HEK293 (cell line): ENCODE data around the gene NAPSA.

Source experiments
- CTCF ChIA-PET: fragments of 350-600 bp; formaldehyde crosslinking; extraction: SDS; loops from one replicate; lab custom pipeline; 2021; ENCODE audit warnings: antibody characterized with exemption; lab: Yijun Ruan, JAX
- POLR2A ChIA-PET: fragments of 300-600 bp; formaldehyde crosslinking; extraction: SDS; loops from one replicate; lab custom pipeline; 2020; ENCODE audit warnings: antibody characterized with exemption, inconsistent platforms; lab: Yijun Ruan, JAX
- H3K27ac ChIP-seq: fragments of 200-500 bp; sonication (Bioruptor generic); 2 replicates; pipeline ENCODE4 v1.5.1; 2014; ENCODE audit warnings: low read depth, low read length, control low read depth, inconsistent platforms; ENCODE audit errors: extremely low read depth
- H3K36me3 ChIP-seq, 2 experiments: fragments of 200-500 bp in 1 of 2; sonication (Bioruptor generic) in 1 of 2; 1 replicate in 1 of 2; 2 replicates in 1 of 2; pipeline ENCODE4 v1.5.1; 2014 to 2017; ENCODE audit warnings: inconsistent platforms in 2 of 2, low read length in 2 of 2; ENCODE audit not compliant: control insufficient read depth in 2 of 2, insufficient read depth in 1 of 2
- H3K4me1 ChIP-seq: fragments of 200-500 bp; sonication (Bioruptor generic); 2 replicates; pipeline ENCODE4 v1.5.1; 2014; ENCODE audit warnings: mild to moderate bottlenecking, low read length, inconsistent platforms; ENCODE audit not compliant: control insufficient read depth, insufficient read depth
- H3K4me3 ChIP-seq: 2 replicates; pipeline ENCODE4 v1.5.1; 2011; ENCODE audit warnings: low read depth, mild to moderate bottlenecking, control low read depth, low read length, moderate library complexity
- H3K9me3 ChIP-seq: fragments of 200-500 bp; sonication (Bioruptor generic); 2 replicates; pipeline ENCODE4 v1.5.1; 2014; ENCODE audit warnings: low read depth, low read length, inconsistent platforms; ENCODE audit not compliant: control insufficient read depth, insufficient read depth
- GLIS1 ChIP-seq: fragments of 450-650 bp; formaldehyde crosslinking; IDR thresholded peaks from 2 replicates; pipeline ENCODE4 v1.5.1; 2016; ENCODE audit warnings: missing biosample characterization, missing genetic modification characterization
- HOXD13 ChIP-seq: sonication (generic); formaldehyde crosslinking; IDR thresholded peaks from 2 replicates; pipeline ENCODE4 v1.8.0; 2022; ENCODE audit warnings: missing genetic modification reagents, borderline replicate concordance
- ZBTB7A ChIP-seq: fragments of 450-650 bp; formaldehyde crosslinking; IDR thresholded peaks from 2 replicates; pipeline ENCODE4 v1.5.1; 2016; ENCODE audit warnings: low read depth, missing biosample characterization, missing genetic modification characterization
- ZNF112 ChIP-seq: fragments of 450-650 bp; formaldehyde crosslinking; IDR thresholded peaks from 2 replicates; pipeline ENCODE4 v1.5.0; 2017; ENCODE audit warnings: missing biosample characterization, missing genetic modification characterization
- ZNF114 ChIP-seq: fragments of 450-650 bp; formaldehyde crosslinking; IDR thresholded peaks from 2 replicates; pipeline ENCODE4 v1.5.0; 2017; ENCODE audit warnings: missing biosample characterization, missing genetic modification characterization
- ZNF132 ChIP-seq: fragments of 450-650 bp; formaldehyde crosslinking; IDR thresholded peaks from 2 replicates; pipeline ENCODE4 v1.5.1; 2017; ENCODE audit warnings: missing biosample characterization, missing genetic modification characterization, borderline replicate concordance
- ZNF335 ChIP-seq: fragments of 450-650 bp; formaldehyde crosslinking; conservative IDR thresholded peaks from 2 replicates; pipeline ENCODE4 v1.5.1; 2016; ENCODE audit warnings: missing biosample characterization, missing genetic modification characterization
- ZNF426 ChIP-seq: fragments of 450-650 bp; formaldehyde crosslinking; IDR thresholded peaks from 2 replicates; pipeline ENCODE4 v1.5.1; 2017; ENCODE audit warnings: missing biosample characterization, missing genetic modification characterization, mild to moderate bottlenecking, inconsistent platforms, moderate library complexity
- ZNF529 ChIP-seq: fragments of 450-650 bp; formaldehyde crosslinking; IDR thresholded peaks from 2 replicates; pipeline ENCODE4 v1.5.1; 2017; ENCODE audit warnings: missing genetic modification characterization, missing biosample characterization; ENCODE audit not compliant: insufficient replicate concordance
- ZNF596 ChIP-seq: fragments of 450-650 bp; IDR thresholded peaks from 2 replicates; pipeline ENCODE4 v1.5.0; 2018; ENCODE audit warnings: missing biosample characterization, mild to moderate bottlenecking, missing genetic modification characterization, moderate library complexity
- ZNF600 ChIP-seq: fragments of 450-650 bp; formaldehyde crosslinking; IDR thresholded peaks from 2 replicates; pipeline ENCODE4 v1.5.1; 2016; ENCODE audit warnings: missing biosample characterization, missing genetic modification characterization
- ZNF621 ChIP-seq: fragments of 450-650 bp; formaldehyde crosslinking; IDR thresholded peaks from 2 replicates; pipeline ENCODE4 v1.5.1; 2017; ENCODE audit warnings: missing biosample characterization, missing genetic modification characterization
- ZNF626 ChIP-seq: fragments of 450-650 bp; sonication (Bioruptor Pico); formaldehyde crosslinking; IDR thresholded peaks from 2 replicates; pipeline ENCODE4 v1.5.1; 2018; ENCODE audit warnings: missing biosample characterization, missing genetic modification characterization, inconsistent platforms
- ZNF654 ChIP-seq: fragments of 450-650 bp; formaldehyde crosslinking; IDR thresholded peaks from 2 replicates; pipeline ENCODE4 v1.5.1; 2016; ENCODE audit warnings: low read depth, missing biosample characterization, missing genetic modification characterization
- ZNF701 ChIP-seq: fragments of 450-650 bp; formaldehyde crosslinking; IDR thresholded peaks from 2 replicates; pipeline ENCODE4 v1.5.1; 2016; ENCODE audit warnings: missing biosample characterization, missing genetic modification characterization
- ZNF707 ChIP-seq: fragments of 450-650 bp; formaldehyde crosslinking; IDR thresholded peaks from 2 replicates; pipeline ENCODE4 v1.5.1; 2016; ENCODE audit warnings: missing biosample characterization, missing genetic modification characterization
- ZNF747 ChIP-seq: fragments of 450-650 bp; formaldehyde crosslinking; IDR thresholded peaks from 2 replicates; pipeline ENCODE4 v1.5.1; 2016; ENCODE audit warnings: missing biosample characterization, missing genetic modification characterization
- ZNF768 ChIP-seq: fragments of 450-650 bp; formaldehyde crosslinking; IDR thresholded peaks from 2 replicates; pipeline ENCODE4 v1.5.1; 2018; ENCODE audit warnings: missing biosample characterization, mild to moderate bottlenecking, missing genetic modification characterization
- ZXDB ChIP-seq: fragments of 450-650 bp; formaldehyde crosslinking; IDR thresholded peaks from 2 replicates; pipeline ENCODE4 v1.5.1; 2016; ENCODE audit warnings: missing biosample characterization, missing genetic modification characterization
- TF ChIP-seq, protein P1 (sequence below): fragments of 450-650 bp; formaldehyde crosslinking; conservative IDR thresholded peaks from 2 replicates; pipeline ENCODE4 v1.5.1; 2016; ENCODE audit warnings: low read depth, missing biosample characterization, missing genetic modification characterization
- TF ChIP-seq, protein P2 (sequence below): fragments of 450-650 bp; formaldehyde crosslinking; IDR thresholded peaks from 2 replicates; pipeline ENCODE4 v1.5.1; 2016; ENCODE audit warnings: missing biosample characterization, missing genetic modification characterization
- TF ChIP-seq, protein P3 (sequence below): fragments of 450-650 bp; formaldehyde crosslinking; IDR thresholded peaks from 2 replicates; pipeline ENCODE4 v1.5.1; 2016; ENCODE audit warnings: missing biosample characterization, missing genetic modification characterization, borderline replicate concordance
- TF ChIP-seq, protein P4 (sequence below): fragments of 450-650 bp; formaldehyde crosslinking; IDR thresholded peaks from 2 replicates; pipeline ENCODE4 v1.5.1; 2016; ENCODE audit warnings: missing biosample characterization, missing genetic modification characterization
- TF ChIP-seq, protein P5 (sequence below): fragments of 450-650 bp; formaldehyde crosslinking; IDR thresholded peaks from 2 replicates; pipeline ENCODE4 v1.5.1; 2016; ENCODE audit warnings: missing biosample characterization, missing genetic modification characterization

Gene NAPSA

DNA sequence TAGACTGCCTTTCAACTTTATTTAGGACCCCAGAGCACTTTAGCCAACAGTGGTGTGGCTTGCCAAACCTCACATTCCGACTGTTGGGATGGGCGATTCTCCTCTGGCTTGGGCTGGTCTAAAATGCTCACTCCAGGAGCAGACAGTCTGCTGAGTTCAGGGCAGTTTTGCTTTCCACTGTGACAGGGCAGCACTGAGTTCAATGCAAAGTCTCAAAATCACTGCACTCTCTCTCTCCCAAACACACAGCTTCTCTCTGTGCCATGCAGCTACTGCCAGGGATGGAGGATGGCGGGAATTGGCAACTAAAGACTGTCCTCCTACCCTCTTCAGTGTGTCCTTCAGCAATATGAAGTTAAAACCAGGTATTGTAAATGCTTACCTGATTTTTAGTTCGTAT lies 13.2 kb downstream of the NAPSA start:
- POLR2A ChIA-PET, result no interaction called here
- Histone ChIP-seq H3K36me3 (no peaks in the 10 kb centered on the region), H3K9me3 (no peaks in the 10 kb centered on the region), H3K4me1 (no peaks in the 10 kb centered on the region), H3K27ac (no peak overlapping the region), H3K4me3 (no peak overlapping the region)
- CTCF ChIA-PET, result interaction anchor here (0.6 to 1.2 kb wide), 5 partner anchors 11 to 451 kb away, joined by 3 to 7 read pairs (median 4); no protein-coding TSS in a partner anchor
- TF ChIP-seq GLIS1 (tag by site-specific recombination) (no peak), ZNF707 (tag by site-specific recombination) (no peak), ZNF768 (tag by site-specific recombination) (no peak), ZNF701 (tag by site-specific recombination) (no peak), ZNF654 (tag by site-specific recombination) (no peak), ZNF596 (no peak), ZNF335 (no peak), ZNF600 (tag by site-specific recombination) (no peak), ZNF529 (tag by site-specific recombination) (no peak), HOXD13 (CRISPR knock-in tag) (no peak)
- TF ChIP-seq, protein P1, sequence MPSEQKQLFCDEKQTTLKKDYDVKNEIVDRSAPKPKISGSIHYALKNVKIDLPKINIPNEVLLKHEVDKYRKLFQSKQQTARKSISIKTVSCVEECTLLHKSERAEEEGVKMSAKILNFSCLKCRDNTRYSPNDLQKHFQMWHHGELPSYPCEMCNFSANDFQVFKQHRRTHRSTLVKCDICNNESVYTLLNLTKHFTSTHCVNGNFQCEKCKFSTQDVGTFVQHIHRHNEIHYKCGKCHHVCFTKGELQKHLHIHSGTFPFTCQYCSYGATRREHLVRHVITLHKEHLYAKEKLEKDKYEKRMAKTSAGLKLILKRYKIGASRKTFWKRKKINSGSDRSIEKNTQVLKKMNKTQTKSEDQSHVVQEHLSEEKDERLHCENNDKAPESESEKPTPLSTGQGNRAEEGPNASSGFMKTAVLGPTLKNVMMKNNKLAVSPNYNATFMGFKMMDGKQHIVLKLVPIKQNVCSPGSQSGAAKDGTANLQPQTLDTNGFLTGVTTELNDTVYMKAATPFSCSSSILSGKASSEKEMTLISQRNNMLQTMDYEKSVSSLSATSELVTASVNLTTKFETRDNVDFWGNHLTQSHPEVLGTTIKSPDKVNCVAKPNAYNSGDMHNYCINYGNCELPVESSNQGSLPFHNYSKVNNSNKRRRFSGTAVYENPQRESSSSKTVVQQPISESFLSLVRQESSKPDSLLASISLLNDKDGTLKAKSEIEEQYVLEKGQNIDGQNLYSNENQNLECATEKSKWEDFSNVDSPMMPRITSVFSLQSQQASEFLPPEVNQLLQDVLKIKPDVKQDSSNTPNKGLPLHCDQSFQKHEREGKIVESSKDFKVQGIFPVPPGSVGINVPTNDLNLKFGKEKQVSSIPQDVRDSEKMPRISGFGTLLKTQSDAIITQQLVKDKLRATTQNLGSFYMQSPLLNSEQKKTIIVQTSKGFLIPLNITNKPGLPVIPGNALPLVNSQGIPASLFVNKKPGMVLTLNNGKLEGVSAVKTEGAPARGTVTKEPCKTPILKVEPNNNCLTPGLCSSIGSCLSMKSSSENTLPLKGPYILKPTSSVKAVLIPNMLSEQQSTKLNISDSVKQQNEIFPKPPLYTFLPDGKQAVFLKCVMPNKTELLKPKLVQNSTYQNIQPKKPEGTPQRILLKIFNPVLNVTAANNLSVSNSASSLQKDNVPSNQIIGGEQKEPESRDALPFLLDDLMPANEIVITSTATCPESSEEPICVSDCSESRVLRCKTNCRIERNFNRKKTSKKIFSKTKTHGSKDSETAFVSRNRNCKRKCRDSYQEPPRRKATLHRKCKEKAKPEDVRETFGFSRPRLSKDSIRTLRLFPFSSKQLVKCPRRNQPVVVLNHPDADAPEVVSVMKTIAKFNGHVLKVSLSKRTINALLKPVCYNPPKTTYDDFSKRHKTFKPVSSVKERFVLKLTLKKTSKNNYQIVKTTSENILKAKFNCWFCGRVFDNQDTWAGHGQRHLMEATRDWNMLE (tag by site-specific recombination), result no peak
- TF ChIP-seq, protein P2, sequence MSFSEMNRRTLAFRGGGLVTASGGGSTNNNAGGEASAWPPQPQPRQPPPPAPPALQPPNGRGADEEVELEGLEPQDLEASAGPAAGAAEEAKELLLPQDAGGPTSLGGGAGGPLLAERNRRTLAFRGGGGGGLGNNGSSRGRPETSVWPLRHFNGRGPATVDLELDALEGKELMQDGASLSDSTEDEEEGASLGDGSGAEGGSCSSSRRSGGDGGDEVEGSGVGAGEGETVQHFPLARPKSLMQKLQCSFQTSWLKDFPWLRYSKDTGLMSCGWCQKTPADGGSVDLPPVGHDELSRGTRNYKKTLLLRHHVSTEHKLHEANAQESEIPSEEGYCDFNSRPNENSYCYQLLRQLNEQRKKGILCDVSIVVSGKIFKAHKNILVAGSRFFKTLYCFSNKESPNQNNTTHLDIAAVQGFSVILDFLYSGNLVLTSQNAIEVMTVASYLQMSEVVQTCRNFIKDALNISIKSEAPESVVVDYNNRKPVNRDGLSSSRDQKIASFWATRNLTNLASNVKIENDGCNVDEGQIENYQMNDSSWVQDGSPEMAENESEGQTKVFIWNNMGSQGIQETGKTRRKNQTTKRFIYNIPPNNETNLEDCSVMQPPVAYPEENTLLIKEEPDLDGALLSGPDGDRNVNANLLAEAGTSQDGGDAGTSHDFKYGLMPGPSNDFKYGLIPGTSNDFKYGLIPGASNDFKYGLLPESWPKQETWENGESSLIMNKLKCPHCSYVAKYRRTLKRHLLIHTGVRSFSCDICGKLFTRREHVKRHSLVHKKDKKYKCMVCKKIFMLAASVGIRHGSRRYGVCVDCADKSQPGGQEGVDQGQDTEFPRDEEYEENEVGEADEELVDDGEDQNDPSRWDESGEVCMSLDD, result no peak
- TF ChIP-seq, protein P3, sequence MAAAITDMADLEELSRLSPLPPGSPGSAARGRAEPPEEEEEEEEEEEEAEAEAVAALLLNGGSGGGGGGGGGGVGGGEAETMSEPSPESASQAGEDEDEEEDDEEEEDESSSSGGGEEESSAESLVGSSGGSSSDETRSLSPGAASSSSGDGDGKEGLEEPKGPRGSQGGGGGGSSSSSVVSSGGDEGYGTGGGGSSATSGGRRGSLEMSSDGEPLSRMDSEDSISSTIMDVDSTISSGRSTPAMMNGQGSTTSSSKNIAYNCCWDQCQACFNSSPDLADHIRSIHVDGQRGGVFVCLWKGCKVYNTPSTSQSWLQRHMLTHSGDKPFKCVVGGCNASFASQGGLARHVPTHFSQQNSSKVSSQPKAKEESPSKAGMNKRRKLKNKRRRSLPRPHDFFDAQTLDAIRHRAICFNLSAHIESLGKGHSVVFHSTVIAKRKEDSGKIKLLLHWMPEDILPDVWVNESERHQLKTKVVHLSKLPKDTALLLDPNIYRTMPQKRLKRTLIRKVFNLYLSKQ (tag by site-specific recombination), result no peak

DNA sequence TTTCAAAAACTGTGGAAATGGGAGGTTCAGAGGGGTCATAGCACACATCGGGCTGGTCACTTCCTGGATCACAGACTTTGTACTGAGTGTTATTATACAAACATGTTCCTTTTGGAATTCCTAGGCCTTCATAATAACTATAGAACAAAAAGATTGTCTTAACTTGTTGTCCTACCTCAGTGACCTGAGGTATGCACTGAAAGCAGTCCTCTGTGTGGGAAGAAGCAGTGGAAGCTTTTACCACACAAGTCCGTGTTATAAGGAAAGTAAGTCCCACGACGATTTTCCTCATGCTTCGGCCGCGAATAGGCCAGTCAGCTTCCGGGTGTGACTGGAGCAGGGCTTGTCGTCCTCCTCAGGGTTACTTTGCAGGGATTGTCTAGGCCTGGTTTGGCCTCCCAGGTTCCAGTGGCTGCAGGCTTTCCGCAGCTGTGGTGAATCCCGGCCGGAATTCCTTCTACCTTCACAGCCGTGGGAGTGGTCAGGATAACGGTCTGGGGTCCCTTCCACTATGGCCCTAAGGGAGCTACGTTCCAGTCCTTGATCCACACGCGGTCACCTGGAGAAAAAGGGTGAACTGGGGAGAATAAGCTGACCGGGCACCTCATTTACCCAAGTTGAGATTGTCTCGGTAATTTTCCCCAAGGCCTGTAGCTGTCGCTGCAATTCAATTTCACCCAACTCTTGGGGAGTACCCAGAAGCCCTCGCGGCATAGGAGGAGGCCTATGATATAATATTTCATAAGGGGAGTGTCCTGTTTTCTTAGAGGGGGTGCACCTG lies 16.0 kb downstream of the NAPSA start:
- ChIA-PET CTCF (interaction anchor here (0.7 to 1.2 kb wide), 3 partner anchors 8 to 202 kb away, joined by 3 to 7 read pairs (median 4); no protein-coding TSS in a partner anchor), POLR2A (interaction anchor here (0.6 kb wide), 1 partner anchor 87 kb away, joined by 3 read pairs; no protein-coding TSS in a partner anchor)
- Histone ChIP-seq H3K9me3 (no peaks in the 10 kb centered on the region), H3K4me3 (no peak overlapping the region), H3K4me1 (no peaks in the 10 kb centered on the region), H3K27ac (no peak overlapping the region), H3K36me3 (no peaks in the 10 kb centered on the region)
- TF ChIP-seq ZNF747 (no peak), ZNF626 (tag by site-specific recombination) (no peak), ZNF132 (no peak), ZNF426 (tag by site-specific recombination) (no peak), ZNF114 (no peak), ZNF112 (tag by site-specific recombination) (no peak), ZNF621 (tag by site-specific recombination) (no peak), ZXDB (no peak), ZBTB7A (no peak)
- TF ChIP-seq, protein P4, sequence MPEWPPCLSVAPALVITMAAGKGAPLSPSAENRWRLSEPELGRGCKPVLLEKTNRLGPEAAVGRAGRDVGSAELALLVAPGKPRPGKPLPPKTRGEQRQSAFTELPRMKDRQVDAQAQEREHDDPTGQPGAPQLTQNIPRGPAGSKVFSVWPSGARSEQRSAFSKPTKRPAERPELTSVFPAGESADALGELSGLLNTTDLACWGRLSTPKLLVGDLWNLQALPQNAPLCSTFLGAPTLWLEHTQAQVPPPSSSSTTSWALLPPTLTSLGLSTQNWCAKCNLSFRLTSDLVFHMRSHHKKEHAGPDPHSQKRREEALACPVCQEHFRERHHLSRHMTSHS (tag by site-specific recombination), result no peak
- TF ChIP-seq, protein P5, sequence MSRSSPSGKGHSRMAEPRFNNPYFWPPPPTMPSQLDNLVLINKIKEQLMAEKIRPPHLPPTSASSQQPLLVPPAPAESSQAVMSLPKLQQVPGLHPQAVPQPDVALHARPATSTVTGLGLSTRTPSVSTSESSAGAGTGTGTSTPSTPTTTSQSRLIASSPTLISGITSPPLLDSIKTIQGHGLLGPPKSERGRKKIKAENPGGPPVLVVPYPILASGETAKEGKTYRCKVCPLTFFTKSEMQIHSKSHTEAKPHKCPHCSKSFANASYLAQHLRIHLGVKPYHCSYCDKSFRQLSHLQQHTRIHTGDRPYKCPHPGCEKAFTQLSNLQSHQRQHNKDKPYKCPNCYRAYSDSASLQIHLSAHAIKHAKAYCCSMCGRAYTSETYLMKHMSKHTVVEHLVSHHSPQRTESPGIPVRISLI (tag by site-specific recombination), result no peak
